NCI-H524 treated with DMSO at 0.1 percent for 48 hours (cell line): ENCODE measurements around the gene SMARCD1.

Source experiments
- DNase-seq: peaks from one replicate; lab custom pipeline; 2025; lab: John Stamatoyannopoulos, UW

SMARCD1 gene

DNA sequence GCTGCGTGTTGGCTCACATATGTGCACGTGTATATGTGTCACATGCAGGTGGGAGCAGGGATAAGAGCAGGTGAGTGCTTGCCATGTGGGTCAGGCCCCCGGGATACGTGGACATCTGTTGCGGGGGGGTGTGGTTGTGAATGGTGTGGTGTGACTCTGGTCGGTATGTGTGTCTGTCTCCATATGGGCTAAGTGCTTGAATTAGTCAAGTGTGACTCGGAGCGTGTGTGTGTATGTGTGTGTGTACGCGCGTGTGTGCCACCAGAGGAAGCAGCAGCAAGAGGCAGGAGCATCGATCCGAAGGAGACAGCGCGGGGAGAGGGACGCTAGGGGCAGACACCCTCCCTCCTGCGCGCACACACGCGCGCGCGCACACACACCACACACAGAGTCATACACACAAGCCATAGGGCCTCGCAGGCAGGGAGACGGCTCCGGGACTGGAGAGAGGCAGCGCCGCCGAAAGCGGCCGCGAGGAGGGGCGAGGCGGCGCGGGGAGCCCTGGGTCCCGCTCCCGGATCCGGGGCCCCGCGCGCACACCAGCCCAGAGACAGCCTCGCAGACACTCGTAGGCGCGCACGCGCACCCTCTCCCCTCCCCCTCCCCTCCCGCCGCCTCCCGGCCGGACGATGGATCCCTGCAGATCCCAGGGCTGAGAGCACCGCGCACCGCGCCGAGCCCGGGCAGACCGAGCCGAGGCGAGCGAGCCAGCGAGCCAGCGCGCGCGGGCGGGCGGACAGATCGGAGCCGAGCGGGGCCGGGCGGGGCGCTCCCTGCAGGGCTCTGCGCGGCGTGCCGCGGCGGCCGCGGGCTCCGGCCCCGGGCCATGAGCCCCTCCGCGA, 27.9 kb upstream of the SMARCD1 start, which contains the start of gene ASIC1:
ASIC1 (plus strand) TSS at position 597 of the 842 bp plus-strand sequence. CDS start 1,171 bp downstream, outside the sequence.
- DNase-seq, result peak; percentile 84

GRCh38 chr12:50057896-50058670, 27.1 kb upstream of the SMARCD1 start:
- no peak for DNase-seq

GRCh38 chr12:50058743-50059312, 26.3 kb upstream of the SMARCD1 start:
- no peak for DNase-seq

DNA sequence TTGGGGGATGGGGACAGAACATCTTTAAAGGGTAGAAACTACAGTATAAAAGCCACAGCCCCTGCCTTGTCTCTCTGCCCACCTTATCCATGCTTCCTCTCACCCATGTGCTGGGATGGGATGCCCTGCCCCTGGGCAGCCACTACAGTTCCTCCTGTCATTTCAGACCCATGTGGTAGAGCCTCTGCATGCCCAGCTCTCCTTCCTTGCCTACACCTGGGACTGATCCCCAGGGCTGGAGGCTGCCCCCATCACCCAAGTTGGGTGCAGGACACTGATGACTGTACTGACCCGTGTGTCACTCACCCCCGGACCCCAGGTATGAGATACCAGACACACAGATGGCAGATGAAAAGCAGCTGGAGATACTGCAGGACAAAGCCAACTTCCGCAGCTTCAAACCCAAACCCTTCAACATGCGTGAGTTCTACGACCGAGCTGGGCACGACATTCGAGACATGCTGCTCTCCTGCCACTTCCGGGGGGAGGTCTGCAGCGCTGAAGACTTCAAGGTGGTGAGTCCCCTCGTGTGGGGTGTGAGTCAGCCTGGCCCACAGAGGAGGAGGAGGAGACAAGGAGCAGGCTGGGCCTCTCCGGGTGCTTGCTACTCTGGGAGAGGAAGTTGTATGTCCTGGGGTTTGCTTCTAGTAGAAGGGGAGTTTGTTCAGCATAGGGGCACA, 25.6 kb upstream of the SMARCD1 start:
- no peak for DNase-seq

- DNase-seq, result no peak
These were observed 25.0 kb upstream of the SMARCD1 start for GRCh38 chr12:50060120-50060468.

DNA sequence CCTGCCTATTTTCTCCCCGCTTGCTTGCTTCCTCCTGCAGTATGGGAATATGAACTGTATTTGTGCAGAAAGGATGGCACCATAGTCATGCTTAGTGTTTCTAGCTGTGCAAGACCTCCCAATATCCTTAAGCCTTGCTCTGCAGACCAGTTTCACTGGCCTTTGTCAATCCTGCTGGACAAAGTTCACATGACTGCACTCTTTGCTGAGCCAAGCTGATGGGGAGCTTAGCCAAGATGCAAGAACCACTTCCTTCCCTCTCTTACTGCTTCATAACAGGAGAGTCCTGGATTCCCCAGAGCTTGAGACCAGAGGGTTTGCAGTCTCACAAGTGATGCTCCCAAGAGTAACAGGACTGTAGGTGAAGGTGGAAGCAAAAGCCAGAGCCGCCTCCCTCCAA, 24.0 kb upstream of the SMARCD1 start:
- DNase-seq, result no peak

GRCh38 chr12:50061946-50062686, 23.0 kb upstream of the SMARCD1 start:
- no peak for DNase-seq

- DNase-seq, result peak; percentile 80
These were observed 22.2 kb upstream of the SMARCD1 start for GRCh38 chr12:50062728-50063460.

- no peak for DNase-seq
These were observed 19.3 kb upstream of the SMARCD1 start for GRCh38 chr12:50065726-50066310.

DNA sequence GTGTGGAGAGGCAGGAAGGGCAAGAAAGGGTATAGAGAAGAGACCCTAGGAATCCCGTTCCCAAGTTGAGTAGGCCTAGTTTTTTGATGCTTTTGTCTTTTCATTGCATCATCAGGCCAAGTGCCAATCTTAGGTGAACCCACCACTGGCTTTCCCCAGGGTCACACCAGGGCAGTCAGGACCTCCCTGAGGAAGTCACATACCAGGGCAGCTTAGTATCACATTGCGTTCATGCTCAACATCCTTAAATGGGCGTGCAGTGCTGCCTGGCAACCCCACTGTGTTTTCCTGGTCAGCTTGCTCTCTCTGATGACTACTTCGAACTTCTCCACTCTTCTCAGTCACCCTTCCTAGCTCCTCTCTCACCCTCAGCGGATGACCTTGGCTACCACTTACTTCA, 18.7 kb upstream of the SMARCD1 start:
- no peak for DNase-seq

DNA sequence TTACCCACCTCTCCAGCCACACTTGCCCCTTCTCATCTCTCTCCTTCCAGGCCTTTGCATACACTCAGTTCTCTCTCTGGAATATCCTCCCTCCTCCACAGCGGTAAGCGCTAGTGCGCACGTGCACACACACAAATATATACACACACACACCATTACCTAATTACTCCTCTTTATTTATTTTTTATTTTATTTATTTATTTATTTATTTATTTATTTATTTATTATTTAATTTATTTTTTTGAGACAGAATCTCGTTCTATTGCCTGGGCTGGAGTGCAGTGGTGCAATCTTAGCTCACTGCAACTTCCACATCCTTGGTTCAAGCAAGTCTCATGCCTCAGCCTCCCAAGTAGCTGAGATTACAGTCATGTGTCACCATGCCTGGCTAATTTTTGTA, 16.1 kb upstream of the SMARCD1 start:
- no peak for DNase-seq

DNA sequence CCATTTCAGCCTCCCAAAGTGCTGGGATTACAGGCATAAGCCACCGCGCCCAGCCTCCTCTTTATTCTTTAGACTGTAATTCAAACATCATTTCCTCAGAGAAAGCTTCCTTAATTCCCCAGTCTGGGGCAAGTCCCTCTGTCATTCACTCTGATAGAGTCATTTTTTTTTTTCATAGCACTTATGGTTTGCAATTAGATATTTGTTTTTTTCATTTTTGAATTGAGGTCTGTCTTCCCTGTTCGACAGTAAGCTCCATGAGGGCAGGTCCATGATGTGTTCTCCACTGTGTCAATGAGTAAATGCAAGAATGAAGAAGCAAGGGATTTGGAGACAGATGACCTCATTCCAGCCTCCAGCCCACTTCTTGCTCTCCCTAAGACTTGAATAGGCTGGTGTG, 15.6 kb upstream of the SMARCD1 start:
- DNase-seq, result no peak

DNA sequence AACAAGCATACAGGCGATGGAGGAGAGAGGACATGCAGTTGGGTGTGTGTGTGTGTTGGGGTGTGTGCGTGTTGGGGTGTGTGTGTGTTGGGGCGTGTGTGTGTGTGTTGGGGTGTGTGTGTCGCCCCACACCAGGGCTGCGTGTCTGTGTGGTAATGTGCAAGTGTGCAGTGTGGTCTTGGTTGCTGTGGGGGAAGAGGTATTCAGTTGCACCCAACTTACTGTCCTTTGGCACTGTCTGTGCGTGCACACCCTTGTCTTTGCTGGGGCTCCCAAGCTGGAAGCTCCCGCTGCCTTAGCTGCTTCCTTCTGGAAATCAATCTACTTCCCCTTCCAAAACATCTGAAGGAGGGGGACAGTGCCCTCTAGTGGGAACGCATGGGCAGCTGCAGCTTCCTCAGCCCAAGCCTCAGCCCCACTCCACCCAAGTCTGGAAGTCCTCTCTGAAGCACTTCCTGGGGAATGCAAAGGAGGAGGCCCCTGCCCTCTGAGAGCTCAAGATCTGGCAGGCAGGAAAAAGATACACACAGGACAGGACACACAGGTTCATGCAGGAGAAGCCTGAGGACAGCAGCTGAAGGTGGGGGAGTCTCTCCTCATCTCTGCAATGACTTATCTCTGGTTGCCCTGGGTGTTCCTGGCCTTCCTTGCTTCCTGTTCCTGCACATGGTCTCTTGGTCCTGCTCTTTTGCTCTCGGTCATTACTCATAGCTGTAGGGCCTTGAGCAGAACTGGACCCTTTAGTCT, 14.7 kb upstream of the SMARCD1 start:
- peak; percentile 20 for DNase-seq

DNA sequence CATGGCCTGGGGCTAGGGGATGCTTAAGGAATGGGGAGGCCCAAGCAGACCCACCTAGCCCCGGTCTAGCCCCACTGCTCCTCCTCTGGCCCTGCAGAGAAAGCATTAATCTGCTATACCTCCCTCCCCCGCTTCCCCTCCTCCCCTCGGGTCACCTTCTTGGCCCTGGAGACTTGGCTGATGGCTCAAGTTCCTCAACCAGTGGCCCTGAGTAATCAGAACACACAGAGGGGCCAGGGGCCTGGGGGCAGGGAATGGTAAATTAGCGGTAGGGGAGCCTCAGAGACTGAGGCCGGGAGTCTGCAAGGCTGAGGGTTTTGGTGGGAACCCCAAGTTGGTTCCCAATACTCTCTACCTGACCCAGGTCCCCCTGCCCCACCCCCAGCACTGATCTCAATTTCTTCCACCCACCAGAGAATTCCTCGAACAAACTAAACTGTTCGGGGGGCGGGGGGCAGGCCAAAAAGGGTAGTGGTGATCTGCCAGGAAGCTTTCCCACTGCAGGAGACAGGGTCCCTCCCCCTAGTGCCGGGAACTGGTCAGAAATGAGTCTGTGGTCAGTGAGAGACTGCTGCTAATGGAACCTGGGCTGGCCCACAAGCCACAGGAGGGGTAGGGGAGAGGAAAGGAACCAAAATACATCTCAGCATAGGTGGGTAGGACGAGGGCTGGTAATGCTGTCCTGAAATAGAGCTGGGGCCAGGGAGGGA, 12.8 kb upstream of the SMARCD1 start:
- no peak for DNase-seq

DNA sequence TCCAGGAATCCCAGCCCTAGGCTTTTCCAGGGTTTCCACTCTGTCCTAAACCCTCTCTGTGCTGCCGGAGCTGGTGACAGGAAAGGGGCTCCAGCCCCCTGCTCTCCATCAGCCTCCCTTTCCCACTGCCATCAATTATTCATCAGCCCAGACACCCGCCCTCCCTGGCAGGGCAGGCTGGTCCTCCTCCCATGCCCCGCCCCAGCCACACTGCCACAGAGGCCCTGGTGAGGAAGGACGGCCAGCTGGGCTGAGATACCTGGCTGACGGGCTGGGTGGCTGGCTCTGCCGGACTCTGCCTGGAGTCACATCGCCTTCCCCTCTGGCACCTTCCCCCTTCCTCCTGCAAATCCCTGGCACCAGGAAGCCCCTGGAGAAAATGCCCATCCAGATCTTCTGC, 11.9 kb upstream of the SMARCD1 start:
- DNase-seq, result no peak

- no peak for DNase-seq
These were observed 11.4 kb upstream of the SMARCD1 start for GRCh38 chr12:50073712-50074111.

GRCh38 chr12:50074936-50075807, 10.0 kb upstream of the SMARCD1 start:
- no peak for DNase-seq

- DNase-seq, result no peak
These were observed 9.4 kb upstream of the SMARCD1 start for GRCh38 chr12:50075808-50076170.
